Measurements from ENCODE around the gene CST8. TPM values are rescaled to one million over a fixed set of nuclear protein-coding genes. Genes with fewer than 3 reads are reported as not detected.
"Not testable (repeated sequence)": the region's sequence is repeated elsewhere in the genome, so short reads cannot be mapped to it uniquely, and the experiment has no call there.

CST8 gene
- total and polyA plus RNA-seq, 2 donors (not counting 1 experiment from before 2014, with no cell fraction given): not detected

DNA sequence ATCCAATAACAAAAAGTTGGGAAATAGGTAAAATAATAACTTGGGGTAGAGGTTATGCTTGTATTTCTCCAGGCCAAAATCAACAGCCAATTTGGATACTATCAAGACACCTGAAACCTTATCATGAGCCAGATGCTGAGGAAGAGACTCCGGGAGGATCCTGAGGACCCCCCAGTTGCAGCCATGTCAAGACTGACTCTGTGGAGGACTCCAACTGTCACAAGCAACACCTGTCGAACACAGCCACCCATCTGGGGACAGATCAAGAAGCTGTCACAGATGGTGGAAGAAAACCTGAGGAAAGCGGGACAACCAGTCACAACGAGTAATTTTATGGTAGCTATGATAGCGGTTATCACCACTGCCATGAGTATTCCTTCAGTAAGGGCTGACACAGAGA, 18.6 kb upstream of the CST8 start:
- H3K27me3 Mint-ChIP-seq; DNase-seq; H3K9me3 Mint-ChIP-seq (ENCODE audit: insufficient read depth); ATAC-seq (ENCODE audit: low read depth); CTCF ChIA-PET; H3K9me3 ChIP-seq (ENCODE audit: control extremely low read depth in 1 of 3, control insufficient read depth in 2 of 3, insufficient read depth in 1 of 3, low read length in 2 of 3); H3K4me3 Mint-ChIP-seq; H3K36me3 ChIP-seq (replicated peaks in 1 of 2; ENCODE audit: control extremely low read depth in 1 of 2, control insufficient read depth in 1 of 2, extremely low read depth in 1 of 2, insufficient read depth in 2 of 2, low read length in 1 of 2); H3K9ac ChIP-seq (ENCODE audit: low read length); H3K27me3 ChIP-seq (replicated peaks in 1 of 4; ENCODE audit: control extremely low read depth in 1 of 4, control insufficient read depth in 3 of 4, insufficient read depth in 4 of 4, low read length in 3 of 4); H3K4me2 ChIP-seq (replicated peaks; ENCODE audit: low read depth, low read length, poor library complexity, severe bottlenecking); H2AFZ ChIP-seq (ENCODE audit: insufficient read depth, low read depth, low read length, poor library complexity, severe bottlenecking); intact Hi-C loops (cut with micrococcal nuclease); H3K27ac ChIP-seq (ENCODE audit: low read length in 2 of 2); H3K4me3 ChIP-seq (ENCODE audit: control extremely low read depth in 1 of 5, extremely low read depth in 1 of 5, insufficient read depth in 1 of 5, low read depth in 2 of 5, low read length in 4 of 5); H3K4me1 Mint-ChIP-seq; H3K79me2 ChIP-seq (ENCODE audit: control insufficient read depth, insufficient read depth, low read length); H3K27ac Mint-ChIP-seq; H3K4me1 ChIP-seq (ENCODE audit: control insufficient read depth in 2 of 2, insufficient read depth in 2 of 2, low read length in 2 of 2); POLR2A ChIA-PET; H4K20me1 ChIP-seq (ENCODE audit: control insufficient read depth, insufficient read depth, low read length, poor library complexity, severe bottlenecking): not testable (repeated sequence)
- 96% methylated on average over 5 of the region's 5 CpGs for whole genome bisulfite sequencing (ENCODE audit: insufficient coverage)

DNA sequence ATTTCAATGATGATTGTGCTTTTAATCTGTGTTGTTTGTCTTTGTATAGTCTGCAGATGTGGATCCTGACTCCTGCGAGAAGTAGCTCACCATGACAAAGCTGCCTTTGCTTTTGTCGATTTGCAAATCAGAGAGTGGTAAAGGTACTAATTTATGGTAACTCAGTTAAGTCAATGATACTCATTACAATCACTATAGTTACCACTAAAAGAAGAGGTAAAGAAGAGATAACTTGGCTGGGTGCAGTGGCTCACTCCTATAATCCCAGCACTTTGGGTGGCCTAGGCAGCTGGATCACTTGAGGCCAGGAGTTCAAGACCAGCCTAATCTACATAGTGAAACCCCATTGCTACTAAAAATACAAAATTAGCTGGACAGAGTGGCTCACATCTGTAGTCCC, 17.6 kb upstream of the CST8 start:
- H4K20me1 ChIP-seq (ENCODE audit: control insufficient read depth, insufficient read depth, low read length, poor library complexity, severe bottlenecking); H3K9me3 ChIP-seq (ENCODE audit: control extremely low read depth in 1 of 3, control insufficient read depth in 2 of 3, insufficient read depth in 1 of 3, low read length in 2 of 3); H3K4me3 ChIP-seq (ENCODE audit: control extremely low read depth in 1 of 5, extremely low read depth in 1 of 5, insufficient read depth in 1 of 5, low read depth in 2 of 5, low read length in 4 of 5); intact Hi-C loops (cut with micrococcal nuclease); H3K27me3 Mint-ChIP-seq; H3K9me3 Mint-ChIP-seq (ENCODE audit: insufficient read depth); DNase-seq; H3K79me2 ChIP-seq (ENCODE audit: control insufficient read depth, insufficient read depth, low read length); H3K27ac Mint-ChIP-seq; H3K36me3 ChIP-seq (replicated peaks in 1 of 2; ENCODE audit: control extremely low read depth in 1 of 2, control insufficient read depth in 1 of 2, extremely low read depth in 1 of 2, insufficient read depth in 2 of 2, low read length in 1 of 2); H3K4me1 Mint-ChIP-seq; POLR2A ChIA-PET; H3K4me3 Mint-ChIP-seq; CTCF ChIA-PET; ATAC-seq (ENCODE audit: low read depth); H2AFZ ChIP-seq (ENCODE audit: insufficient read depth, low read depth, low read length, poor library complexity, severe bottlenecking); H3K27me3 ChIP-seq (replicated peaks in 1 of 4; ENCODE audit: control extremely low read depth in 1 of 4, control insufficient read depth in 3 of 4, insufficient read depth in 4 of 4, low read length in 3 of 4); H3K4me1 ChIP-seq (ENCODE audit: control insufficient read depth in 2 of 2, insufficient read depth in 2 of 2, low read length in 2 of 2); H3K9ac ChIP-seq (ENCODE audit: low read length); H3K27ac ChIP-seq (ENCODE audit: low read length in 2 of 2); H3K4me2 ChIP-seq (replicated peaks; ENCODE audit: low read depth, low read length, poor library complexity, severe bottlenecking): not testable (repeated sequence)
- WGBS (ENCODE audit: insufficient coverage): no CpG with 5 or more reads among the region's 2 CpGs

DNA sequence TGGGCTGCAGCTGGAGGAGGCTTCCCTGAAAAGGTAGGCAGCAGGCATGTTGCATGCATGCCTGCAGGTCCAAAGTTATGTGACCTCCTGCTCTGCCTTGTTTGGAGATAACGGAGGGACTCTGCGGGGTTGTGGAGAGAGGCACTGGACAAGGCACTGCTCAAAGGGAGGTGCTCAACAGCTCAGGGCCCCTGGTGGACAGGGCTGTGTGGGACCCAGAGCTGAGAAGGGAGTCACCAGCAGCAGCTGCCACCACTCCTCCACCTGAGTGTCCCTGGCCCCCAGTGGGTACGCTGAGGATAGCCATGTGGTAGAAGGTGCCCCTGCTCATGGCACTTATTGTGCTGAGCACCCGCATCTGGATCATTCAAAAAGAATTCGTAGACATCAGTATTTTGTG, 15.5 kb upstream of the CST8 start:
- intact Hi-C loops (cut with micrococcal nuclease): no loop called here
- Histone ChIP-seq H3K27ac (ENCODE audit: low read length in 2 of 2) (no peak overlapping the region), H3K4me2 (replicated peaks; ENCODE audit: low read depth, low read length, poor library complexity, severe bottlenecking) (no peak overlapping the region), H3K27me3 (replicated peaks in 1 of 4; ENCODE audit: control extremely low read depth in 1 of 4, control insufficient read depth in 3 of 4, insufficient read depth in 4 of 4, low read length in 3 of 4) (no peaks in the 10 kb centered on the region), H3K79me2 (ENCODE audit: control insufficient read depth, insufficient read depth, low read length) (no peaks in the 10 kb centered on the region), H3K9me3 (ENCODE audit: control extremely low read depth in 1 of 3, control insufficient read depth in 2 of 3, insufficient read depth in 1 of 3, low read length in 2 of 3) (no peaks in the 10 kb centered on the region), H3K4me3 (ENCODE audit: control extremely low read depth in 1 of 5, extremely low read depth in 1 of 5, insufficient read depth in 1 of 5, low read depth in 2 of 5, low read length in 4 of 5) (no peak overlapping the region), H3K9ac (ENCODE audit: low read length) (no peak overlapping the region), H4K20me1 (ENCODE audit: control insufficient read depth, insufficient read depth, low read length, poor library complexity, severe bottlenecking) (no peaks in the 10 kb centered on the region), H3K4me1 (ENCODE audit: control insufficient read depth in 2 of 2, insufficient read depth in 2 of 2, low read length in 2 of 2) (no peaks in the 10 kb centered on the region), H3K36me3 (replicated peaks in 1 of 2; ENCODE audit: control extremely low read depth in 1 of 2, control insufficient read depth in 1 of 2, extremely low read depth in 1 of 2, insufficient read depth in 2 of 2, low read length in 1 of 2) (no peaks in the 10 kb centered on the region), H2AFZ (ENCODE audit: insufficient read depth, low read depth, low read length, poor library complexity, severe bottlenecking) (no peak overlapping the region)
- H3K4me3 Mint-ChIP-seq: no peak overlapping the region
- no peak for ATAC-seq (ENCODE audit: low read depth)
- peaks cover 4% of the 10 kb centered on the region for H3K27me3 Mint-ChIP-seq
- POLR2A ChIA-PET: no interaction called here
- DNase-seq: no peak
- CTCF ChIA-PET: no interaction called here
- TF ChIP-seq, protein P1, sequence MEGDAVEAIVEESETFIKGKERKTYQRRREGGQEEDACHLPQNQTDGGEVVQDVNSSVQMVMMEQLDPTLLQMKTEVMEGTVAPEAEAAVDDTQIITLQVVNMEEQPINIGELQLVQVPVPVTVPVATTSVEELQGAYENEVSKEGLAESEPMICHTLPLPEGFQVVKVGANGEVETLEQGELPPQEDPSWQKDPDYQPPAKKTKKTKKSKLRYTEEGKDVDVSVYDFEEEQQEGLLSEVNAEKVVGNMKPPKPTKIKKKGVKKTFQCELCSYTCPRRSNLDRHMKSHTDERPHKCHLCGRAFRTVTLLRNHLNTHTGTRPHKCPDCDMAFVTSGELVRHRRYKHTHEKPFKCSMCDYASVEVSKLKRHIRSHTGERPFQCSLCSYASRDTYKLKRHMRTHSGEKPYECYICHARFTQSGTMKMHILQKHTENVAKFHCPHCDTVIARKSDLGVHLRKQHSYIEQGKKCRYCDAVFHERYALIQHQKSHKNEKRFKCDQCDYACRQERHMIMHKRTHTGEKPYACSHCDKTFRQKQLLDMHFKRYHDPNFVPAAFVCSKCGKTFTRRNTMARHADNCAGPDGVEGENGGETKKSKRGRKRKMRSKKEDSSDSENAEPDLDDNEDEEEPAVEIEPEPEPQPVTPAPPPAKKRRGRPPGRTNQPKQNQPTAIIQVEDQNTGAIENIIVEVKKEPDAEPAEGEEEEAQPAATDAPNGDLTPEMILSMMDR (IDR thresholded peaks at IDR 0.05): no peak
- H3K27ac Mint-ChIP-seq: no peak overlapping the region
- no peaks in the 10 kb centered on the region for H3K9me3 Mint-ChIP-seq (ENCODE audit: insufficient read depth)
- 95% methylated on average over 5 of the region's 5 CpGs for WGBS (ENCODE audit: insufficient coverage)
- H3K4me1 Mint-ChIP-seq: no peaks in the 10 kb centered on the region

Measured in B cell (primary cell).